ENCODE measurements around the gene PCNT. TPM values are rescaled to one million over a fixed set of nuclear protein-coding genes. Genes with fewer than 3 reads are reported as not detected.

The PCNT gene
- total and polyA plus RNA-seq, 4 experiments from 2014 or later: 2.0 to 52.1 (median 36.1) TPM

DNA sequence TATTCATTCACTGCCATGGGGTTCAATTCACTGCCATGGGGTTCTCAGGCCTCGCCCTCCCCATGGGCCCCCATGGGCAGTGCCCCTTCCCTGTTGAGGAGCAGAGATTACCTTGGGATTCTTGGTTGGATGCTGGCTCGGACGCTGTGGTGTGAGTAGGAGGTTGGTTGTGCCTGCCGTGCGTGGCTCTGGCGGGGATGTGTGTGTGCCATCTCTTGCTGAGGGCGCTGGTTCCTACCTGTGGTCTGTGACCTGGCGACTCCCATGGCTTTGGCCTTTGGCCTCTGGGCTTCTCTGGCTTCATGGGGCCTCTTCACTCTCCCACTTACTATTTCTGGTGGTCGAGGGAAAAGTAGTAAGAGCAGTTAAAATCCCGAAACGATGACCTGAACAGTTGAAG, 42.1 kb downstream of the PCNT start:
- Histone ChIP-seq H3K27me3 (ENCODE audit: insufficient read depth, low read length) (no peaks in the 10 kb centered on the region), H3K36me3 (ENCODE audit: insufficient read depth, low read length) (peaks cover 34% of the 10 kb centered on the region), H3K27ac (ENCODE audit: low read depth, low read length) (no peak overlapping the region), H3K9me3 (ENCODE audit: control insufficient read depth in 1 of 2, low read length in 2 of 2) (no peaks in the 10 kb centered on the region), H3K4me3 (ENCODE audit: low read length in 2 of 2) (no peak overlapping the region), H3K4me1 (ENCODE audit: insufficient read depth, low read length) (peaks cover 31% of the 10 kb centered on the region)
- H3K27me3 Mint-ChIP-seq: no peaks in the 10 kb centered on the region
- no peak overlapping the region for H3K4me3 Mint-ChIP-seq
- intact Hi-C loops (cut with micrococcal nuclease): no loop called here
- DNase-seq: no peak
- H3K4me1 Mint-ChIP-seq: peaks cover 15 to 44% (median 28%) of the 10 kb centered on the region in 4 donors
- H3K9me3 Mint-ChIP-seq: no peaks in the 10 kb centered on the region
- H3K36me3 Mint-ChIP-seq: peaks cover 34 to 37% of the 10 kb centered on the region in 2 donors
- ChIA-PET CTCF (ENCODE audit: partially characterized antibody) (no interaction called here), POLR2A (ENCODE audit: partially characterized antibody) (interaction anchor here (0.5 kb wide), 1 partner anchor 32 kb away, joined by 3 read pairs; no protein-coding TSS in a partner anchor)
- peak overlapping the region in 2 of 7 donors; percentile 13 to 22 for H3K27ac Mint-ChIP-seq

GRCh38 chr21:46366561-46366960, 42.6 kb downstream of the PCNT start:
- H3K4me3 Mint-ChIP-seq: no peak overlapping the region
- Histone ChIP-seq H3K9me3 (ENCODE audit: control insufficient read depth in 1 of 2, low read length in 2 of 2) (no peaks in the 10 kb centered on the region), H3K27ac (ENCODE audit: low read depth, low read length) (no peak overlapping the region), H3K4me3 (ENCODE audit: low read length in 2 of 2) (no peak overlapping the region), H3K36me3 (ENCODE audit: insufficient read depth, low read length) (peaks cover 34% of the 10 kb centered on the region), H3K4me1 (ENCODE audit: insufficient read depth, low read length) (peaks cover 31% of the 10 kb centered on the region), H3K27me3 (ENCODE audit: insufficient read depth, low read length) (no peaks in the 10 kb centered on the region)
- no peak for DNase-seq
- no peaks in the 10 kb centered on the region for H3K9me3 Mint-ChIP-seq
- ChIA-PET POLR2A (ENCODE audit: partially characterized antibody) (no interaction called here), CTCF (ENCODE audit: partially characterized antibody) (no interaction called here)
- no peaks in the 10 kb centered on the region for H3K27me3 Mint-ChIP-seq
- peaks cover 31 to 34% of the 10 kb centered on the region in 2 donors for H3K36me3 Mint-ChIP-seq
- H3K27ac Mint-ChIP-seq: peak overlapping the region in 1 of 7 donors; percentile 69
- intact Hi-C loops (cut with micrococcal nuclease): no loop called here
- peaks cover 15 to 42% (median 28%) of the 10 kb centered on the region in 4 donors for H3K4me1 Mint-ChIP-seq

DNA sequence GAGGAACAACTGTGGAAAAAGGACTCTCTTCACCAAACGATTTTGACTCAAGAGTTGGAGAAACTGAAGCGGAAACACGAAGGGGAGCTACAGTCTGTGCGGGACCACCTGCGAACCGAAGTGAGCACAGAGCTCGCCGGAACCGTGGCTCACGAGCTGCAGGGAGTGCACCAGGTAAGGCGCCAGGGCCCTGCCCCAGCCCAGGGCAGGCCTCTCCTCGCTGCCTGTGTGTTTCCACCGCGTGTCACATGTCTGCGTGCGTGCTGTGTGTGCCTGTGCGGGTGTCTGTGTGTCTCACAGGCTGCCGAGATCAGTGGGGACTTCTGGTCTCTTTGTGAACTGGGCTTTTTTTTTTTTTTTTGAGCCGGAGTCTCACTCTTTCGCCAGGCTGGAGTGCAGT, 43.0 kb downstream of the PCNT start:
- H3K4me1 Mint-ChIP-seq: peaks cover 18 to 42% (median 29%) of the 10 kb centered on the region in 4 donors
- CTCF ChIA-PET (ENCODE audit: partially characterized antibody): no interaction called here
- POLR2A ChIA-PET (ENCODE audit: partially characterized antibody): no interaction called here
- H3K4me1 ChIP-seq (ENCODE audit: insufficient read depth, low read length): peaks cover 29% of the 10 kb centered on the region
- peaks cover 34% of the 10 kb centered on the region for H3K36me3 ChIP-seq (ENCODE audit: insufficient read depth, low read length)
- no peaks in the 10 kb centered on the region for H3K9me3 ChIP-seq (ENCODE audit: control insufficient read depth in 1 of 2, low read length in 2 of 2)
- no peaks in the 10 kb centered on the region for H3K9me3 Mint-ChIP-seq
- no peak overlapping the region for H3K27ac ChIP-seq (ENCODE audit: low read depth, low read length)
- peak overlapping the region in 1 of 7 donors; percentile 69 for H3K27ac Mint-ChIP-seq
- no peak overlapping the region for H3K4me3 Mint-ChIP-seq
- H3K36me3 Mint-ChIP-seq: peaks cover 31 to 34% of the 10 kb centered on the region in 2 donors
- H3K4me3 ChIP-seq (ENCODE audit: low read length in 2 of 2): no peak overlapping the region
- H3K27me3 Mint-ChIP-seq: no peaks in the 10 kb centered on the region
- no peaks in the 10 kb centered on the region for H3K27me3 ChIP-seq (ENCODE audit: insufficient read depth, low read length)
- no peak for DNase-seq
- intact Hi-C loops (cut with micrococcal nuclease): no loop called here

- peaks cover 16 to 26% (median 21%) of the 10 kb centered on the region in 4 donors for H3K4me1 Mint-ChIP-seq
- Histone ChIP-seq H3K27me3 (ENCODE audit: insufficient read depth, low read length) (no peaks in the 10 kb centered on the region), H3K4me3 (ENCODE audit: low read length in 2 of 2) (no peak overlapping the region), H3K9me3 (ENCODE audit: control insufficient read depth in 1 of 2, low read length in 2 of 2) (no peaks in the 10 kb centered on the region), H3K36me3 (ENCODE audit: insufficient read depth, low read length) (peaks cover 32% of the 10 kb centered on the region), H3K4me1 (ENCODE audit: insufficient read depth, low read length) (peaks cover 23% of the 10 kb centered on the region), H3K27ac (ENCODE audit: low read depth, low read length) (peak overlapping the region; percentile 32)
- no peaks in the 10 kb centered on the region for H3K9me3 Mint-ChIP-seq
- peak overlapping the region; percentile 9 to 81 (median 46) for H3K4me3 Mint-ChIP-seq
- ChIA-PET CTCF (ENCODE audit: partially characterized antibody) (interaction anchor here (0.8 kb wide), 1 partner anchor 26 kb away, joined by 3 read pairs; no protein-coding TSS in a partner anchor), POLR2A (ENCODE audit: partially characterized antibody) (interaction anchor here (1.2 kb wide), 1 partner anchor 11 kb away, joined by 4 read pairs; no protein-coding TSS in a partner anchor)
- peak; percentile 31 to 77 (median 41) for DNase-seq
- H3K27ac Mint-ChIP-seq: peak overlapping the region; percentile 75 to 92 (median 90)
- H3K36me3 Mint-ChIP-seq: peaks cover 28 to 31% of the 10 kb centered on the region in 2 donors
- intact Hi-C loops (cut with micrococcal nuclease): no loop called here
- no peaks in the 10 kb centered on the region for H3K27me3 Mint-ChIP-seq
Observed at GRCh38 chr21:46368533-46369285, 44.8 kb downstream of the PCNT start.

GRCh38 chr21:46369520-46370235, 45.7 kb downstream of the PCNT start:
- peaks cover 28 to 31% of the 10 kb centered on the region in 2 donors for H3K36me3 Mint-ChIP-seq
- no peak for DNase-seq
- POLR2A ChIA-PET (ENCODE audit: partially characterized antibody): interaction anchor here (1.0 to 1.2 kb wide), 2 partner anchors 12 to 23 kb away, joined by 3 to 4 read pairs; no protein-coding TSS in a partner anchor

GRCh38 chr21:46371204-46372013, 47.5 kb downstream of the PCNT start:
- CTCF ChIA-PET (ENCODE audit: partially characterized antibody): no interaction called here
- intact Hi-C loops (cut with micrococcal nuclease): no loop called here

More at GRCh38 chr21:46369520-46370235, 45.7 kb downstream of the PCNT start:
- no peaks in the 10 kb centered on the region for H3K27me3 Mint-ChIP-seq
- Histone ChIP-seq H3K4me3 (ENCODE audit: low read length in 2 of 2) (no peak overlapping the region), H3K27me3 (ENCODE audit: insufficient read depth, low read length) (no peaks in the 10 kb centered on the region), H3K36me3 (ENCODE audit: insufficient read depth, low read length) (peaks cover 23% of the 10 kb centered on the region), H3K27ac (ENCODE audit: low read depth, low read length) (peak overlapping the region; percentile 32), H3K4me1 (ENCODE audit: insufficient read depth, low read length) (peaks cover 23% of the 10 kb centered on the region), H3K9me3 (ENCODE audit: control insufficient read depth in 1 of 2, low read length in 2 of 2) (no peaks in the 10 kb centered on the region)
- CTCF ChIA-PET (ENCODE audit: partially characterized antibody): interaction anchor here (0.8 kb wide), 1 partner anchor 27 kb away, joined by 3 read pairs; no protein-coding TSS in a partner anchor
- H3K4me3 Mint-ChIP-seq: no peak overlapping the region
- intact Hi-C loops (cut with micrococcal nuclease): no loop called here
- peak overlapping the region; percentile 42 to 92 (median 80) for H3K27ac Mint-ChIP-seq
- no peaks in the 10 kb centered on the region for H3K9me3 Mint-ChIP-seq
- peaks cover 16 to 26% (median 21%) of the 10 kb centered on the region in 4 donors for H3K4me1 Mint-ChIP-seq

More at GRCh38 chr21:46371204-46372013, 47.5 kb downstream of the PCNT start:
- Histone ChIP-seq H3K9me3 (ENCODE audit: control insufficient read depth in 1 of 2, low read length in 2 of 2) (no peaks in the 10 kb centered on the region), H3K36me3 (ENCODE audit: insufficient read depth, low read length) (peaks cover 9% of the 10 kb centered on the region), H3K4me3 (ENCODE audit: low read length in 2 of 2) (no peak overlapping the region), H3K27me3 (ENCODE audit: insufficient read depth, low read length) (no peaks in the 10 kb centered on the region), H3K4me1 (ENCODE audit: insufficient read depth, low read length) (peaks cover 23% of the 10 kb centered on the region), H3K27ac (ENCODE audit: low read depth, low read length) (no peak overlapping the region)
- DNase-seq: no peak
- no peaks in the 10 kb centered on the region for H3K27me3 Mint-ChIP-seq
- peaks cover 20% of the 10 kb centered on the region in 2 donors for H3K36me3 Mint-ChIP-seq
- peaks cover 16 to 26% (median 21%) of the 10 kb centered on the region in 4 donors for H3K4me1 Mint-ChIP-seq
- peak overlapping the region in 1 of 8 donors; percentile 39 for H3K4me3 Mint-ChIP-seq
- POLR2A ChIA-PET (ENCODE audit: partially characterized antibody): no interaction called here
- H3K27ac Mint-ChIP-seq: peak overlapping the region in 6 of 7 donors; percentile 27 to 78 (median 74)
- H3K9me3 Mint-ChIP-seq: no peaks in the 10 kb centered on the region
